Mucosa of rectum (tissue), 2 donors: ENCODE results near the gene PLS3.

ENCODE experiments used
- H3K27ac ChIP-seq, 2 donors: one replicate each; pipeline ENCODE4 v1.7.0; 2013; ENCODE audit warnings: inconsistent platforms in 2 of 2, low read depth in 2 of 2, low read length in 2 of 2
- H3K27me3 ChIP-seq, 2 donors: one replicate each; pipeline ENCODE4 v1.7.0; 2013; ENCODE audit warnings: low read length in 2 of 2; ENCODE audit not compliant: control insufficient read depth in 2 of 2, insufficient read depth in 2 of 2
- H3K36me3 ChIP-seq, 2 donors: one replicate each; pipeline ENCODE4 v1.7.0; 2013; ENCODE audit warnings: low read length in 2 of 2; ENCODE audit not compliant: control insufficient read depth in 2 of 2, insufficient read depth in 2 of 2
- H3K4me1 ChIP-seq, 2 donors: one replicate each; pipeline ENCODE4 v1.7.0; 2013; ENCODE audit warnings: low read length in 2 of 2, mild to moderate bottlenecking in 1 of 2; ENCODE audit not compliant: control insufficient read depth in 2 of 2, insufficient read depth in 2 of 2
- H3K4me3 ChIP-seq, 2 donors: one replicate each; pipeline ENCODE4 v1.7.0; 2013; ENCODE audit warnings: low read length in 2 of 2
- H3K9ac ChIP-seq, 2 donors: one replicate each; pipeline ENCODE4 v1.7.0; 2013; ENCODE audit warnings: low read length in 2 of 2, low read depth in 1 of 2, mild to moderate bottlenecking in 1 of 2
- H3K9me3 ChIP-seq, 2 donors: one replicate each; pipeline ENCODE4 v1.7.0; 2013; ENCODE audit warnings: low read length in 2 of 2; ENCODE audit not compliant: control insufficient read depth in 2 of 2
- donor health status: healthy.
- donor health status: Normal muscosa, but diverticular disease.

The PLS3 gene

GRCh38 chrX:115560978-115561604 lies at the start of gene PLS3:
TSS of gene PLS3 (plus strand) at chrX:115561174. CDS start at chrX:115610251, 49,077 bp downstream.
- peak within 1 kb of the TSS; percentile 67 for H3K4me3 ChIP-seq
- H3K9me3 ChIP-seq: no peaks in the 10 kb centered on the region
- peaks cover 6 to 17% of the 10 kb centered on the region in 2 donors for H3K27me3 ChIP-seq
- no peaks in the 10 kb centered on the region for H3K36me3 ChIP-seq
- H3K4me1 ChIP-seq: peaks cover 3 to 5% of the 10 kb centered on the region in 2 donors
- H3K27ac ChIP-seq: peak within 1 kb of the TSS; percentile 59 to 71
- H3K9ac ChIP-seq: peak within 1 kb of the TSS; percentile 38 to 64

GRCh38 chrX:115518113-115518512 lies 42.9 kb upstream of the PLS3 start:
- no peaks in the 10 kb centered on the region for H3K4me1 ChIP-seq
- H3K36me3 ChIP-seq: no peaks in the 10 kb centered on the region
- H3K9me3 ChIP-seq: no peaks in the 10 kb centered on the region
- H3K4me3 ChIP-seq: no peak overlapping the region
- no peak overlapping the region for H3K27ac ChIP-seq
- H3K27me3 ChIP-seq: no peaks in the 10 kb centered on the region
- H3K9ac ChIP-seq: no peak overlapping the region

GRCh38 chrX:115521741-115522140 lies 39.2 kb upstream of the PLS3 start:
- H3K9ac ChIP-seq: no peak overlapping the region
- H3K36me3 ChIP-seq: no peaks in the 10 kb centered on the region
- H3K4me1 ChIP-seq: no peaks in the 10 kb centered on the region
- H3K27ac ChIP-seq: no peak overlapping the region
- H3K4me3 ChIP-seq: no peak overlapping the region
- no peaks in the 10 kb centered on the region for H3K9me3 ChIP-seq
- no peaks in the 10 kb centered on the region for H3K27me3 ChIP-seq

GRCh38 chrX:115522952-115523351 lies 38.0 kb upstream of the PLS3 start:
- Histone ChIP-seq H3K4me1 (no peaks in the 10 kb centered on the region), H3K27ac (no peak overlapping the region), H3K9ac (no peak overlapping the region), H3K27me3 (peaks cover 0 to 3% of the 10 kb centered on the region in 2 donors), H3K4me3 (no peak overlapping the region), H3K36me3 (no peaks in the 10 kb centered on the region), H3K9me3 (no peaks in the 10 kb centered on the region)

GRCh38 chrX:115525486-115525885 lies 35.5 kb upstream of the PLS3 start:
- no peaks in the 10 kb centered on the region for H3K9me3 ChIP-seq
- no peak overlapping the region for H3K27ac ChIP-seq
- H3K36me3 ChIP-seq: no peaks in the 10 kb centered on the region
- no peak overlapping the region for H3K9ac ChIP-seq
- no peaks in the 10 kb centered on the region for H3K4me1 ChIP-seq
- H3K27me3 ChIP-seq: peaks cover 0 to 3% of the 10 kb centered on the region in 2 donors
- H3K4me3 ChIP-seq: no peak overlapping the region

- Histone ChIP-seq H3K9me3 (no peaks in the 10 kb centered on the region), H3K27me3 (peaks cover 0 to 2% of the 10 kb centered on the region in 2 donors), H3K4me1 (no peaks in the 10 kb centered on the region), H3K9ac (no peak overlapping the region), H3K27ac (no peak overlapping the region), H3K36me3 (no peaks in the 10 kb centered on the region), H3K4me3 (no peak overlapping the region)
Measured at GRCh38 chrX:115531818-115532403, 29.1 kb upstream of the PLS3 start.

GRCh38 chrX:115533485-115533884 lies 27.5 kb upstream of the PLS3 start:
- no peak overlapping the region for H3K4me3 ChIP-seq
- H3K27ac ChIP-seq: no peak overlapping the region
- no peak overlapping the region for H3K9ac ChIP-seq
- H3K36me3 ChIP-seq: no peaks in the 10 kb centered on the region
- H3K9me3 ChIP-seq: no peaks in the 10 kb centered on the region
- no peaks in the 10 kb centered on the region for H3K27me3 ChIP-seq
- no peaks in the 10 kb centered on the region for H3K4me1 ChIP-seq

GRCh38 chrX:115534383-115534782 lies 26.6 kb upstream of the PLS3 start:
- Histone ChIP-seq H3K9ac (no peak overlapping the region), H3K36me3 (no peaks in the 10 kb centered on the region), H3K4me3 (no peak overlapping the region), H3K4me1 (no peaks in the 10 kb centered on the region), H3K9me3 (no peaks in the 10 kb centered on the region), H3K27me3 (no peaks in the 10 kb centered on the region), H3K27ac (no peak overlapping the region)

GRCh38 chrX:115535421-115535820 lies 25.6 kb upstream of the PLS3 start:
- Histone ChIP-seq H3K4me3 (no peak overlapping the region), H3K9ac (no peak overlapping the region), H3K4me1 (no peaks in the 10 kb centered on the region), H3K27me3 (no peaks in the 10 kb centered on the region), H3K9me3 (no peaks in the 10 kb centered on the region), H3K36me3 (no peaks in the 10 kb centered on the region), H3K27ac (no peak overlapping the region)

GRCh38 chrX:115535844-115536243 lies 25.1 kb upstream of the PLS3 start:
- H3K4me1 ChIP-seq: no peaks in the 10 kb centered on the region
- no peak overlapping the region for H3K4me3 ChIP-seq
- H3K27ac ChIP-seq: no peak overlapping the region
- H3K27me3 ChIP-seq: no peaks in the 10 kb centered on the region
- H3K36me3 ChIP-seq: no peaks in the 10 kb centered on the region
- no peaks in the 10 kb centered on the region for H3K9me3 ChIP-seq
- no peak overlapping the region for H3K9ac ChIP-seq
